ENCODE measurements around the gene OSBP2.

OSBP2 gene

DNA sequence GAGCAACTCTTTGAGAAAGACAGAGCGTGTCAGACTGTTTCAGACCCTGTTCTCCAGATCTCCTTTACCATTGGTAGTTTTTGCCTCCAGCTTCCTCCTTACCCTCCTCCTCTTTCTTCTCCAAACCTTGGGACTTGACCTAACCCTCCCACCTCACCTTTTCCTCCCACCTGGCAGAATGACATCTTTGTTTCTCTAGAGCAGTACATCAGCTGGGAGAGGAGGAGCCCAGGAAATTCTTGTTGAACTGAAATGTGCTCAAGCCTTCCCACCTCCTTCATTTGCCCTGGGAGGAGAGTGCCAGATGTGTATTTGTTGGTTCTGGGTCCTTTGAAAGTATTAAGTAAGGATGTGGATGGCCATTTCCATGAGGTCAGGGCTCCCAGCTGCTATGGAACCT lies 17.4 kb downstream of the OSBP2 start:
- no peak for DNase-seq (ENCODE audit: low read depth)
- no peak overlapping the region for H3K4me3 ChIP-seq (ENCODE audit: low read depth, low read length)
- TF ChIP-seq, protein P1, sequence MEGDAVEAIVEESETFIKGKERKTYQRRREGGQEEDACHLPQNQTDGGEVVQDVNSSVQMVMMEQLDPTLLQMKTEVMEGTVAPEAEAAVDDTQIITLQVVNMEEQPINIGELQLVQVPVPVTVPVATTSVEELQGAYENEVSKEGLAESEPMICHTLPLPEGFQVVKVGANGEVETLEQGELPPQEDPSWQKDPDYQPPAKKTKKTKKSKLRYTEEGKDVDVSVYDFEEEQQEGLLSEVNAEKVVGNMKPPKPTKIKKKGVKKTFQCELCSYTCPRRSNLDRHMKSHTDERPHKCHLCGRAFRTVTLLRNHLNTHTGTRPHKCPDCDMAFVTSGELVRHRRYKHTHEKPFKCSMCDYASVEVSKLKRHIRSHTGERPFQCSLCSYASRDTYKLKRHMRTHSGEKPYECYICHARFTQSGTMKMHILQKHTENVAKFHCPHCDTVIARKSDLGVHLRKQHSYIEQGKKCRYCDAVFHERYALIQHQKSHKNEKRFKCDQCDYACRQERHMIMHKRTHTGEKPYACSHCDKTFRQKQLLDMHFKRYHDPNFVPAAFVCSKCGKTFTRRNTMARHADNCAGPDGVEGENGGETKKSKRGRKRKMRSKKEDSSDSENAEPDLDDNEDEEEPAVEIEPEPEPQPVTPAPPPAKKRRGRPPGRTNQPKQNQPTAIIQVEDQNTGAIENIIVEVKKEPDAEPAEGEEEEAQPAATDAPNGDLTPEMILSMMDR (IDR thresholded peaks at IDR 0.05; ENCODE audit: low read depth, low read length, missing control alignments) = no peak
- in situ Hi-C loops (cut with HindIII; ENCODE audit: low sequenced_read_pairs) = no loop called here

DNA sequence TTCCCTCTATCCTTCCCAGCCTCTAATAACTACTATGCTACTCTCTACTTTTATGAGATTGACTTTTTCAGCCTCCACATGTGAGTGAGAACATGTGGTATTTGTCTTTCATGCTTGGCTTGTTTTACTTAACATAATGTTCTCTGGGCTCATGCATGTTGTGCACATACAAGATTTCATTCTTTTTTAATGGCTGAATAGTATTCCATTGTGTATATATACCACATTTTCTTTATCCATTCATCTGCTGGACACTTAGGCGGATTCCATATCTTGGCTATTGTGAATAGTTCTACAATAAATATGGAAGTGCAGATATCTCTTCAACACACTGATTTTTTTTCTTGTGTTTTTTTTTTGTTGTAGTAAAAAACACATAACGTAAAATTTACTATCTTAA lies 19.4 kb downstream of the OSBP2 start:
- in situ Hi-C loops (cut with HindIII; ENCODE audit: low sequenced_read_pairs) = no loop called here
- H3K4me3 ChIP-seq (ENCODE audit: low read depth, low read length) = no peak overlapping the region
- TF ChIP-seq, protein P1 (IDR thresholded peaks at IDR 0.05; ENCODE audit: low read depth, low read length, missing control alignments) = no peak
- no peak for DNase-seq (ENCODE audit: low read depth)

DNA sequence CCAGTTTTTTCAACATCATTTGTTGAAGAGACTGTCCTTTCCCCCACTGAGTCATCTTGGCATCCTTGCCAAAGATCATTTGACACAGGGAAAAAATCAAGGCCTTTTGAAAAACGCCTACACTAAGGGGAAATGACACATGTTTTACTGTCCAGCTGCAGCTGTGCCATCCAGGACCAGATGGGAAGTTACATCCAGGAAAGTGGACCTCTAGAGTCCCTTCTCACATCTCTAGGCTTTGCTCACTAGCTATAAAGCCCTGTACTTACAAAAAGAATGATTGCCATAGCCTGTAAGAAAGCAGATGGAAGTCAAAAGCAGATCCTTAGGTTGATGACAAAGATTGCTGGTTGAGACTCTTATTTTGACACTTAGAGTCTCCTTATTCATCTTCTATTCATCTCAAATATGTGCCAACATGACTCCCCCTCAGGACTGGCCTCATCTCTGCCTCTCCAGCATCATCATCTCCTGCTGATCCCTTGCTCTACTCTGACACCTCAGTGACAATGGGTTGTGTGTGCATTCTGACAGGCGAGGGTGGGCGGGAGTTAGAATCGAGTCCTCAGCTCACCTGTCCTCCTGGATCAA lies 22.8 kb downstream of the OSBP2 start:
- no peak for DNase-seq (ENCODE audit: low read depth)

DNA sequence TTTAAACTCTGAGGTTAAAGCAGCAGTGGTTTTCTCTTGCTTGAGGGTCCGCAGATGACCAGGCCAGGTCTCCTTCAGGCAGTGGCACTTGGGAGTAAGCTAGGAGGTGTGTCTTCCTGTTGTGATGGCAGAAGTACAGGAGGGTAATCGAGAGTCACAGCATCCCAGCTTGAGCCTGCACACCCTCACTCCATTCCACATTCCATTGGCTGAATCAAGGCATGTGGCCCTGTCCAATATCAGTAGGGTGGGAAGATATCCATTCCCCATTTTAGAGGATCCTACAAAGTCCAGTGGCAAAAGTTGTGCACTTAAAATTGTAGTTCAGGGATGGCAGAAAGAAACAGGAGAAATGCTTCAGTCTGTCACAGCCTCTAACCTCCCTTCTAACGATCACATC lies 23.3 kb downstream of the OSBP2 start:
- no peak for DNase-seq (ENCODE audit: low read depth)
- H3K4me3 ChIP-seq (ENCODE audit: low read depth, low read length) = no peak overlapping the region
- TF ChIP-seq, protein P1 (IDR thresholded peaks at IDR 0.05; ENCODE audit: low read depth, low read length, missing control alignments) = no peak
- in situ Hi-C loops (cut with HindIII; ENCODE audit: low sequenced_read_pairs) = no loop called here

More for the DNA sequence above, 22.8 kb downstream of the OSBP2 start:
- H3K4me3 ChIP-seq (ENCODE audit: low read depth, low read length) = no peak overlapping the region
- TF ChIP-seq, protein P1 (IDR thresholded peaks at IDR 0.05; ENCODE audit: low read depth, low read length, missing control alignments) = no peak
- in situ Hi-C loops (cut with HindIII; ENCODE audit: low sequenced_read_pairs) = no loop called here

DNA sequence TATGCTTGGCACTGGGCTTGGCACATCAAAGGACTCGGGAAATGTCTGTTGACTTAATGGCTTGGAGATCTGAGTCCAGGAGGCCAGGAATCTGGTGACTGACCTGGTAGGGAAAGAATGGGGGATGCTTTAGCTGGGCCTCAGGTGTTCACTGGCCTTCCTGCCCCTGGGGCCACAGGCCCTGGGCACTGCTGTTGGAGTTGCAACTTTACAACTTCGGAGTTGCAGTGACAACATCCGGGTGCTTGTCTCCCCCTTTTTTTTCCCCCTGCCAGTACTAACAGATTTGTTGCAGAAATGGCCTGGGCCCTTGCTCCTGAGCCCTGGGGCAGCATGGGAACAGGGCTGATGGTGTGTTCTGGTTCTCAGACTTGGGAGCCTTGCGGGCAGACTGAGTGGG lies 23.8 kb downstream of the OSBP2 start:
- TF ChIP-seq, protein P1 (IDR thresholded peaks at IDR 0.05; ENCODE audit: low read depth, low read length, missing control alignments) = no peak
- in situ Hi-C loops (cut with HindIII; ENCODE audit: low sequenced_read_pairs) = no loop called here
- DNase-seq (ENCODE audit: low read depth) = no peak
- no peak overlapping the region for H3K4me3 ChIP-seq (ENCODE audit: low read depth, low read length)

DNA sequence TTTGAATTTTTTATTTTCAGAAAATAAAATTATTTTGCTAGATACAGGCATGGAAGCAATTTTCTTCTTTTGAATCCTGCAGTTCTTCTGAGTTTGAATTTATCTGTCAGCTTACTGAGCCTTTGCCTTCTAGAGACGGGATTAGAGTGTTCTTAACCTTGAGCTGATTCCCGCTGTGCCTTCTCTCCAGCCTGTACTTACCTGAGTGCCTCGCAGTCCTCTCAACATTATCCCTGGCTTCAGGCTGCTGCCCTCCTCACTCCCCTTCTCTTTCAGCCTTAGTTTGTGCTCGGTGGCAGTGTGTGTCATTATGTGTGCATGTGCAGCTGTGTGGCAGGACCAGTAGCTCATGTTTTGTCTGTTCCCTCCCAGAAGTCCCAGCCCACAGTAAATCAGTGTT lies 24.3 kb downstream of the OSBP2 start:
- DNase-seq (ENCODE audit: low read depth) = no peak
- no peak overlapping the region for H3K4me3 ChIP-seq (ENCODE audit: low read depth, low read length)
- in situ Hi-C loops (cut with HindIII; ENCODE audit: low sequenced_read_pairs) = no loop called here
- TF ChIP-seq, protein P1 (IDR thresholded peaks at IDR 0.05; ENCODE audit: low read depth, low read length, missing control alignments) = no peak

Measured in astrocyte of the cerebellum (primary cell).